GM18511 (cell line): Measurements from ENCODE around the gene HMCN2.

ENCODE experiments used
- ATAC-seq: cut with Tn5 transposase; IDR thresholded peaks from one replicate; pipeline ENCODE4 v1.9.1; 2021; ENCODE audit warnings: mild to moderate bottlenecking, moderate library complexity; ENCODE audit not compliant: unreplicated experiment

The HMCN2 gene

GRCh38 chr9:130405657-130406257 lies 140.2 kb downstream of the HMCN2 start:
- no peak for ATAC-seq

- no peak for ATAC-seq
Measured at GRCh38 chr9:130406278-130406895, 140.8 kb downstream of the HMCN2 start.

- ATAC-seq = no peak
Measured at GRCh38 chr9:130407916-130408663, 142.5 kb downstream of the HMCN2 start.

GRCh38 chr9:130408669-130409068 lies 143.1 kb downstream of the HMCN2 start:
- ATAC-seq = no peak

GRCh38 chr9:130409246-130409645 lies 143.7 kb downstream of the HMCN2 start:
- ATAC-seq = no peak

- ATAC-seq = no peak
Measured at GRCh38 chr9:130410443-130410842, 144.9 kb downstream of the HMCN2 start.

GRCh38 chr9:130411566-130411915 lies 146.0 kb downstream of the HMCN2 start:
- ATAC-seq = no peak

- no peak for ATAC-seq
Measured at GRCh38 chr9:130414081-130414731, 148.6 kb downstream of the HMCN2 start.

- ATAC-seq = no peak
Measured at GRCh38 chr9:130414910-130415746, 149.6 kb downstream of the HMCN2 start.

- ATAC-seq = no peak
Measured at GRCh38 chr9:130417602-130418001, 152.0 kb downstream of the HMCN2 start.

- no peak for ATAC-seq
Measured at GRCh38 chr9:130418776-130419175, 153.2 kb downstream of the HMCN2 start.

GRCh38 chr9:130419521-130420035 lies 154.0 kb downstream of the HMCN2 start:
- ATAC-seq = no peak

GRCh38 chr9:130421154-130421801 lies 155.7 kb downstream of the HMCN2 start:
- no peak for ATAC-seq

GRCh38 chr9:130421802-130422276 lies 156.3 kb downstream of the HMCN2 start:
- no peak for ATAC-seq

GRCh38 chr9:130422546-130422945 lies 157.0 kb downstream of the HMCN2 start:
- no peak for ATAC-seq

GRCh38 chr9:130423272-130423671 lies 157.7 kb downstream of the HMCN2 start:
- no peak for ATAC-seq

GRCh38 chr9:130424595-130425454 lies 159.3 kb downstream of the HMCN2 start:
- no peak for ATAC-seq

GRCh38 chr9:130425741-130426466 lies 160.3 kb downstream of the HMCN2 start:
- ATAC-seq = no peak

GRCh38 chr9:130426467-130426773 lies 160.9 kb downstream of the HMCN2 start:
- ATAC-seq = no peak
